ENCODE measurements around the gene GSK3B.
"Not testable (repeated sequence)": the region's sequence is repeated elsewhere in the genome, so short reads cannot be mapped to it uniquely, and the experiment has no call there.

Gene GSK3B

DNA sequence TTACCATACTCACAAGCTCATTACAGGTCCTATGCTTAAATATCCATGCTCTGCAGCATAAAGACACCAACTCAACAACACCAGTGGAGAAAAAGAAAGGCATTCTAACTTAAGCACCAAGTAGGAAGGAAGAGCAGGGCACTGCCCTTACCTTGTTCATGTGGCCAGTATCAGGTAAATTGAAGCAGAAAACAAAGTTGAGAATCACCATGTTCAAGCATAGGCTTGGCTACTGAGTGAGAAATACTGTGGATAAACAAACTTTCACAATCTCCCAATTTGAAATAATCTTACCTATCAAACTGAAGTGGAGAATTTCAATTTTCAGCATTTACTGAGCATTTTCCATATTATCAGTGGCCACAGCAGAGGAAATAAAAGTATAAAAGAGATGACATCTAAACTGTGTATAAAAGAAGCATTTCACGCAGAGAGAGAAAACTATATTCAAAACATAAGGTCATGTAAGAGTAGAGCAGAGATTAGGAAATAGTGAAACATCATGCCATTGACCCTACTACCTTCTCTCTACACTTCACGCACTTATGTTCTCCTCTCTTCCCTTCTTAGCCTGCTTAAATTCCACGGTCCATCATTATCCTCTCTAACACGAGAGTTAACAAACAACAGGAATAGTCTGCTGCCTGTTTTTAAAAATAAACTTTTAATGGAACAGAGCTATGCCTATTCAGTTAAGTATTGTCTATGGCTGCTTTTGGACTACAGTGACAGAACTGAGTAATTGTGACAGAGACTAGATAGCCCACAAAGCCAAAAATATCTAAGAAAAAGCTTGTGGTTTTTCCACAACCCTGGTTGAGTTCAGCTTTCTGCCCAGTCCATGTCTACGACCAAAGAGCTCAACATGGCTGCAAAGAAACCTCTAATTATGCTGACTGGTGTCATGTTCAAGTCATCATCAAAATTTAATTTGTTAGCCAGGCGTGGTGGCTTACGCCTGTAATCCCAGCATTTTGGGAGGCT is 169.8 kb downstream of the GSK3B start:
- DNase-seq: no peak

DNA sequence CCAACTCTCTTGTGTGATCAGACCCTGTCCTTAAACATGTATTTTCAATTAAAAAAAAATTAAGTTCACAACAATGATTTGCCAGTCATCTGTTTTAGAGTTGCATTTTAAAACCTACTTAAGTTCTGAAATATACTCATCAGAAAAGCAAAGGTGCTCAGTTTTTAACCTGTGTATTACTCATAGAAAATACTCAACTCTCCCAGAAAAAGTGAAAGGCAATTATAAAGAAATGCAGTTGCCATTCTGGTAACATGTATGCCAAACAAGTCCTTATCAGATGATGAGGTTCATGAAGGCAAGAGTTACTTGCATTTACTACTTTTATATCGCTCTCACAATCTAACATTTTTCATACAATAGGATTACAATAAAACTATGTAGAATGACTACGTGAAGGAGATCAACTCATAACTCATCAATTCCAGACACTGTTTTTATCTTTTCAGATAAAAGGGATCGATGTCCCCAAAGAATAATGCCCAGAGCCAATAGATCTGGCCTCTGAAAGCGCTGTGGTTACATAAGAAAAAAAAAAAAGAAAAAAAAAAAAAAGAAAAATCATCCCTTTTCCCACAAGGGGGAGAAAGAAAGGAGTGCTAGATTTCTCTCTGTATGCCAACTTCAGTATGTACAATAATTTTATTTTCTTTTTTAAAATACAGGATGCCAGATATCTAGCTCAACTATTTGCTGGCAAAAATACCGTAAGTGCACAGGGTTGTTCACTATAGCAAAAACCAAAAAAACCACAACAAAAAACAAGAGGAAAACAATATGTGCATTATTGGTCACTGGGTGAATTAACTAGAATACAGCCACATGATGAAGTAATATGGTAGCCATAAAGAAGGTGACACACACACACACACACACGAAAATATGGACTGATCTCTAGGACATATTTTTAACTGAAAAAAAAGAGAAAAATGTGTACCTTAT is 175.0 kb downstream of the GSK3B start:
- DNase-seq: no peak

DNA sequence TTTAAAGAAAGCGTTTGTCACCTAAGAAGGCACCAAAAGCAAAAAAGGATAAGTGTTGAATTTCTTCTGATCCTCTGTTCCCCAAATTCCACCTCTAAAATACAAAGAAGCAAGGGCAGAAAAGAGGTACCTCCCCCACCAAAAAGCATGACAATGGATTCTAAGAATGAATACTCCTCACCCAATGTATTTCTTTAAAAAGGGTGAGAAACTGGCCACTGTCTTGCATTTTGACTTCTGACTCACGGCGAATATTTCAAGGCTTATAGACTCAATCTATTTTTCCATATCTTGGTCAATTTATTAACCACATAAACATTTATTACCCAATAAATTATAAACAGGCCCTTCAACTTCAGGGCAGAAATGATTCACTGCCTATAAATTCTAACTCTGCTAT is 181.2 kb downstream of the GSK3B start:
- DNase-seq: no peak

DNA sequence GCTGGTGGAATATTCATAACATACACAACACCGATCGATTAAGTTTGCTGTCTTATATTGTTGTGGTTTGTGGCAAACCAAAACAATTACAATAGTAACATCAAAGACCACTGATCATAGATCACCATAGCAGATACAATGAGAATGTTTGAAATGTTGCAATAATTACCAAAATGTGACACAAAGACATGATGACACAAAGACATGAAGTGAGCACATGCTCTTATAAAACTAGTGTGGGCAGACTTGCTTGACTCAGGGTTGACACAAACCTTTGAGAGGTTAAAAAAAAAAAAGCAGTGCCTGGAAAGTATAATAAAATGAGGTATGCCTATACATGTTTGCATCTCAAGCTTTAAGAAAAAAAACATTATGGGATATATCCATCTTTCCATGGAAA is 182.0 kb downstream of the GSK3B start:
- peak; percentile 26 for DNase-seq

DNA sequence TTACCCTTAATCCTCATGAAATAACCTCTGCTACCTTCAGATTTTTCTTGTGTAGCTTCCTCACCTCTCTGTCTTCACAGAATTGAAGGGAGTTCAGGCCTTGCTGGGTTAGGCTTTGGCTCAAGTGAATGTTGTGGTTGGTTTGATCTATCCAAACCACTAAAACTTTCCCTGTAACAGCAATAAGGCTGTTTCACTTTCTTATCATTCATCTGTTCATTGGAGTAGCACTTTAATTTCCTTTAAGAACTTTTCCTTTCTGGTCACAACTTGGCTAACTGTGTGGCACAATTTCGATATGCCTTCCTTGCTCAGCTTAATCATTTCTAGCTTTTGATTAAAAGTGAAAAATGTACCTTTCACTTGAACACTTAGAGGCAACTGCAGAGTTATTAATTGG is 182.5 kb downstream of the GSK3B start:
- DNase-seq: no peak

DNA sequence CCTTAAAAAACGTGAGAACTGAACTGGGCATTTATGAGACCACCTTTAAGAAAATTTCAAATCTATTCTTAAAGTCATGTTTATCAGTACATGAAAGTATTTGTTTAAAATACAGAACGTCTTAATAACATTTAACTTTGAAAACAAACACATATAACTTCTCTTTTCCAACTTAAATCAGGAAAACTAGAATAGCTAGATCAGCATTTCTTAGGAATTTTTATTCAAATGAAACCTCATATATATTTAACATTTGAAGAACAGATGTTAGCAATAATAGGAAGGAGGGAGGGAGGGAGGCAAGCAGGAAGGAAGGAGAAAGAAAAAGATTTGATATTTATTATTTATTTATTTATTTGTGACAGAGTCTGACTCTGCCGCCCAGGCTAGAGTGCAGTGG is 192.2 kb downstream of the GSK3B start:
- DNase-seq: no peak

DNA sequence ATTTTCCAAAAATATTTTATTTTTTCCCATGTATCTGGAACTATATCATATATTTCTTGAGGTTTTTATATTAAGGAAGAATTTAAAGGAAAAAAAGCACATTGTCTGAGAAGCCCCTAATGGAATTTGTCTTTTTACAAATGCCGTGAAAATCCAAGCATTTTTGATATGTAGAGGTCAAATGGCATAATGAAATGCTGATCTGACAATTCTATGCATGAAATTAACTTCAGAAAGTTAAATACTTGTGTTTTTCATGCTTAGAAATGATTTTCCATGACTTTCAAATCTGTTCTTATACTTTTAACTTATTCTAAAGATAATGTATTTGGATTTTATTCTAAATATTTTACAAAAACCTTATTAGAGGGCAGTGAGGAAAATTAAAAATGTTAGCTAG is 193.1 kb downstream of the GSK3B start:
- DNase-seq: no peak

DNA sequence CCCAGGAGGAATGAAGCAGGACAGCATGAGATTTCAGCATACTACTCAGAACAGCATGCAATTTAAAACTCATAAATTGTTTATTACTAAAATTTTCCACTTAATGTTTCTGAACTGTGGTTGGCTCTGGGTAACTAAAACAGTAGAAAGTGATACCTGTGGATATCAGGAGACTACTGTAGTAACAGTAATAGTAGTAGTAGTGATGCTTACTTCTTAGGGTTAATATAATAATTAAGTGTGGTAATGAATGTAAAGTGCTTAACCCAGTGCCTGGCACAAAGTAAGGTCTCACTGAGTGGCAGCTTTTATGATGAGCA is 195.1 kb downstream of the GSK3B start:
- no peak for DNase-seq

DNA sequence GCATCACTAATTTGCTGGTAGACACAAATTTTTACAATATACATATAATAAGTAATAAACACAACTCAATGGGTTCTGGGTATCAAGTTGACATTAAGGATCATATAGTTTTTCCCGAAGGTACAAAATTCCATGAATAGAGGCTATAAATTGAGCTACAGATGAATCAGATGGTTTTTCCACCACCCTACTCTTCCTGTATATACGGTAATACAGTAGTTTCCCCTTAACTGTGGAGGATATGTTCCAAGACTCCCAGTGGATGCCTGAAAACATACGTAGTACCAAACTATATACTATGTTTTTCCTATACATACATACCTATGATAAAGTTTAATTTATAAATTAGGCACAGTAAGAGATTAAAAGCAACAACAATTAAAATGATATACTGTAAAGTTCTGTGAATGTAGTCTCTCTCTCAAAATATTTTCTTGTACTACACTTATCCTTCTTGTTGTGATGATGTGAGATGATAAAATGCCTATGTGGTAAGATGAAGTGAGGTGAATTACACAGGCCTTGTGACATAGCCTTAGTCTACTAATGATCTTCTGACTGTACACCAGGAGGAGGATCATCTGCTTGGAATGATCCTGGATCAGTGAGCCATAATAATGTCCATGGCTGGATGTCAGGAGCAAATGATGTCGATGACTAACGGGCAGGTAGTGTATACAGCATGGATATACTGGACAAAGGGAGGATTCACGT is 195.6 kb downstream of the GSK3B start:
- no peak for DNase-seq

DNA sequence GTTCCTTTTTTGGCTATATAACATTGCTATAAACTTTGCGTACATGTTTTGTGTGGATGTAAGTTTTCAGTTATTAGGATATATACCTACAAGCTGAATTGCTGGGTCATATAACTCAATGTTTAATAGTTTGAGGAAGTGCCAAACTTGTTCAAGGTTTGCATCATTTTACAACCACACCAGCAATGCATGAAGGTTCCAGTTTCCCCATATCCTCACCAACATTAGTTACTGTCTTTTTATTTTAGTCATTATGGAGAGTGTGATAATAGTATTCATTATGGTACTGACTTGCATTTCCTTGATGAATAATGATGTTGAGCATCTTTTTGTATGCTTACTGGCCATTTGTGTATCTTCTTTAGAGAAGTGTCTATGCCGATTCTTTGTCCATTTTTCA is 200.1 kb downstream of the GSK3B start:
- DNase-seq: no peak

DNA sequence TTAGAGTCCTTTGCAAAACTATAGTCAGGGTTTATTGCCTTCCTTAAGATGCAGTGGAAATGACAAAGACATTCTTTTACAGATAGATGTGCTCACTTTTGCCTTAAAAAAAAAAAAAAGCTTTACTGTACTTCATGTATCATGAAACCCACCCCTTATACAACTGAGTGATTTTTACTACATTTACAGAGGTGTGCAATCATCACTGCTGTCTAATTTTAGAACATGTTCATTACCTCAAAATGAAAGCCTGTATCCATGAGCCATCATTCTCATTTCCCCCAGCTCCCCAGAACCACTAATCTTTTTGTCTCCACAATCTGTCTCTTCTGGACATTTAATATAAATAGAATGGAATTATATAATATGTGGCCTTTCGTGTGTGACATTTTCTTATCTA is 200.5 kb downstream of the GSK3B start:
- no peak for DNase-seq

DNA sequence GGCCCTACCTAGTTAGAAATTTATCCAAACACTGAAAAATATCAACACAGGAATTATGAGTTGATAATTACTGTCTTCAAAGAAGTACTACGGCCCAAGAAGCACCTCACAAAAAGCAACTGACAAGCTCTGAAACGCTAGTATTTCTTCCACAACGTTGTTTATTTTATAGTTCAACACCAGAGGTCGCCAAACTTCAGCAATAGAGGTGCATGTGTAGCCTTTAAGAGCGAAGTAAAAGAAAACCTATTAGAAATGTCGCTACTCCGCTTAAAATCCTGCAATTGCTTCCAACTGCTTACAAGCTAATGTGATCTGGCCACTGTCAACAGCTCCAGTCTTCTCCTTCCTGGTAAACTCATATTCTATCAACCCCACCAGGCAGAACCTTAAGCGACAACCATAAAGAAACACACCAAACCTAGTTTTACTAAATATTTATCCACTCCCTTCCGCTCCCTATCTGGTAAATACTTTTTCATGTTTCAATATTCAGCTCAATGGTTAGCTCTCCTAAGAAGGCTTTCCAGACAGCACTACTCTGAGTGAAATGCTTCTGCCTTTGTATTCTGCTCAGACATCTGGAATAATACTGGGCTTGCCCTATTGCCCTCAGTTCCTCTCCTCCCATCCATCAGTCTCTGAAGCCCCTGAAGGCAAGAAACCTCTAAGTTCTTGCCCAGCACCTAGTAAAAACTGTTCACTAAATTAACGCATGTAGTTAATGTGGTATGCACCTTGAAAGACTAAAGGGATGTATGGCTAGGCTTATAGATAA is 202.1 kb downstream of the GSK3B start:
- DNase-seq: no peak

DNA sequence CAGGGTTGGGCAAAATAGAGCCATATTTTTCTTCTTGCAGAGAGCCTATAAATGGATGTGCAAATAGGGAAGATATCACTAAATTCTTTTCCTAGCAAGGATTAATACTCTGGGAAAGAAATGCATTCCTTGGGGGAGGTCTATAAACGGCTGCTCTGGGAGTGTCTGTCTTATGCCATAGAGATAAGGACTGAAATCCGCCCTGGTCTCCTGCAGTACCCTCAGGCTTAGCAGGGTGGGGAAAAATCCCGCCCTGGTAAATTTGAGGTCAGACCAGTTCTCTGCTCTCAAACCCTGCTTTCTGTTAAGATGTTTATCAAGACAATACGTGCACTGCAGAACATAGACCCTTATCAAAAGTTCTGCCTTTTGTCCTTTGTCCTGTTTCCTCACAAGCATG is 205.6 kb downstream of the GSK3B start:
- DNase-seq: not testable (repeated sequence)

DNA sequence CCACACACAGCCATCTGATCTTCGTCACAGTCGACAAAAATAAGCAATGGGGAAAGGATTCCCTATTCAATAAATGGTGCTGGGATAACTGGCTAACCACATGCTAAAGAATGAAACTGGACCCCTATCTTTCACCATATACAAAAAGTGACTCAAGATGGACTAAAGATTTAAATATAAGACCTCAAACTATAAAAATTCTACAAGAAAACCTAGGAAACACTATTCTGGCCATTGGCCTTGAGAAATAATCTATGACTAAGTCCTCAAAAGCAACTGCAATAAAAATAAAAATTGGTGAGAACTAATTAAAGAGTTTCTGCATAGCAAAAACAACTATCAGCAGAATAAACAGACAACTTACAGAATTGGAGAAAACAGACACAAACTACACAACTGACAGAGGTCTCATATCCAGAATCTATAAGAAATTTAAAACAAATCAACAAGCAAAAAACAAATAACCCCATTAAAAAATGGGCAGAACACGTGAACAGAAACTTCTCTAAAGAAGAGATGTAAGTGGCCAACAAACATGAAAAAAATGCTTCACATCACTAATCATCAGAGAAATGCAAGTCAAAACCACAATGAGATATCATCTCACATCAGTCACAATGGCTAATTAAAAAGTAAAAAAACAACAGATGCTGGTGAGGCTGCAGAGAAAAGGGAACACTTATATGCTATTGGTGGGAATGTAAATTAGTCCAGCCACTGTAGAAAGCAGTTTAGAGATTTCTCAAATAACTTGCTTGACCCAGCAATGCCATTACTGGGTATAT is 208.3 kb downstream of the GSK3B start:
- DNase-seq: no peak

DNA sequence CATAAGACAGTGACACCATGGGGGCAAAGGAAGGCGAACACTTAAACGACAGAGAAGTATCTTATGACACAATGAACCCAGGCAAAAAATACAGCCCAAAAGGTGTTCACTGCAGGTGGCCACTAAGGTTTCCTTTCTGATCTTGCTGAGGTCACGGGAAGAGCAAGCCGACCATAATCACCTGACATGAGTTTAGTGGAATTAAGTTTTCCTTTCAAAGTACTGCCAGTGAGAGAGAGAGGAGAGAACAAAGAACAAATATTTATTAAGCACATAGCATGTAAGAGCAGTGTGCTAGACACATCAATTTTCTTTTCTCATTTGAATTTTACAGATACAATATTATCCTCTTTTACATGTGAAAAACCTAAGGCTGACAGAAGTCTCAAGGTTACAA is 210.1 kb downstream of the GSK3B start:
- DNase-seq: no peak

DNA sequence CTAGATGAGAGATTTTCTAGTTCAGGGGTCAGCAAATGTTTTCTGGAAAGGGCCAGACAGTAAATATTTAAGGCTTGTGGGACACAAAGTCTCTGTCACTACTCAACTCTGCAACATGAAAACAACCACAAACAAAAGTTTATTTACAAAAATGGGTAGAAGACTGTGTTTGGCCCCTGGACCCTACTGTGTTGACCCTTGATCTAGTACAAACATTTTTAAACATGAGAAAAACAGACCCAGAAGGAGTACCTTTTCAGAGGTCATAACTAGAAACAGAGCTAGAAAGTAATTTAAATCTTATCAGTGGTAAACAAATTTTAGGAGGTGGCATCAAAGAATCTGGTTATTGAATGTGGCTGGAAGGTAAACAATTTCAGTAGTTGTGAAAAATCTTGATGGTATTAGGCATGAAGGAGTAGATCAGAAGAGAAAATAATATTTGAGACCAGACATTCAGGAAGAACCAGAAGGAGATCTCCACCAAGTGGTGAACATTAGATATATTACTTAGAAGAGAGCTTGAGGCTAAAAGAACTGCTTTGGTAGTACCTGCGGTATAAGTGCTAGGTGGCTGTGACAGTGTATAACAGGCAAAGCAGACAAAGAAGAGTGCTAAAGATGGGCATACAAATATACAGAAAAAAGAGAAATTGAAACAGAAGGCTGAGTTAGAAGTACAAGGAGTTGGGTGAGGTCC is 210.6 kb downstream of the GSK3B start:
- no peak for DNase-seq

DNA sequence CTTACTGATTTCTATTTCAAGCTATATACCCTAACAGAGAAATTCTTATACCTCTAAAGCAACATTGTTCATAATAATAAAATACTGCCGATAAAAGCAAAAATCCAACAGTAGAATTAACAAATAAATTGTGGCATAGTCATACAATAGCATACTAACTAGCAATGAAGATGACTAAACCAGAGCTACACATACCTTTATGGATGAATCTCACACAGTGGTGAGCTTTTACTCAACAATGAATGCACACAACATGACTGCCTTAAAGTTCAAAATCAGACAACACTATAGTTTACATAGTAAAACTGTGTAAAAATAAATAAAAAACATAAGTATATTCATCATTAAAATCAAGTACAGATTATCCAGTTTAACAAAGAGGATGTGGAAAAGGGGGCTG is 213.3 kb downstream of the GSK3B start:
- DNase-seq: no peak

DNA sequence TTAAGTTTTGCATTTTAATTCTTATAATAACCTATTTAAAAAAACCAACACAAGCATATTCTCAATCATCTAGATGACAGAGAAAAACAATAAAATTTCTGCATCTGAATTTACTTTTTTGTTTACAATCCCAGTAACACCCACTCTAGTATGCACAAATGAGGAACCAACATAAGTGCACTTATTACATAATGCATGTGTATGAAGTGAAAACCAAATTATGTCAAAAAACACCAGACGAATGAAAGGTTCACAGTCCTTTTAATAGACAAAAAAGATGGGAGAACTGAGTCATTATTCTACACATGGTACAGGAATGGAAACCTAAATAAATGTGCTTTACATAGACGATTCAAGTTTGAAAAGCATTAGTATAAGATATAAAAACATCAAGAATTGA is 220.6 kb downstream of the GSK3B start:
- DNase-seq: no peak

DNA sequence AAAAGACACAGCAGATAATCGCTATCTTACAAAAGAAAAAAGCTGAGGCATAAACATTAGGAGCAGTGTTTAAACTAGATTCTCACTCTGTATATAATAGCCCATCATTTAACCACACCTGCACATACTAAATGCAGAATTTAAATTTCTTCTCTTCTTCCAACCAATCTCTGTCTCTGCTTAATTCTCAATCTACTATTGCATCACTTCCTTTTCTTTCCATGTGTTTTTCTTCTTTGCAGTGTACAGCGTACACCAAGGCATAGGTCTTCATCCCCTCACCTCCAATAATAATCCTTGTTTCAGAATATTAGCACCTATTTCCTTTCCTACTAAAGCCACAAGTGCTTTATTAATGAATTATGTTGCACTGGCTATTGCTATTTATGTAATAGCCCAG is 221.5 kb downstream of the GSK3B start:
- DNase-seq: no peak

DNA sequence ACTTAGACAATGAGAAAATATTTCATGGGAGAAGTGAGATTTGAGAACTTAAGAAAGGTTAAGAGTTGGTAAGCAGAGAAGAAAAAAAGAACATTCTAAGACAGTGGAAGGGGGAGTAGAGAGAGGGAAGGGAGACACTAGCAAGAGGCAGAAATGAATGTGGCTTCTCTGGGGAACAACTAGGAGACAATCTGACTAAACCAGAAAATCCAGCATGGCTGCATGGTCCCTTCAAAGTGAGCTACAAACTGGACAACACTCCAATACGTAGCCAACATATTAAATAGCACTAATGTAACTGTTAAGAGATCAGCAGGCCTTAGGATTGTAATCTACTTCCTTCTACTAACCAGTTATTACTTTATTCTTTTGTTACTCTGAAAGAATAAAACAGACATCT is 222.7 kb downstream of the GSK3B start:
- no peak for DNase-seq

DNA sequence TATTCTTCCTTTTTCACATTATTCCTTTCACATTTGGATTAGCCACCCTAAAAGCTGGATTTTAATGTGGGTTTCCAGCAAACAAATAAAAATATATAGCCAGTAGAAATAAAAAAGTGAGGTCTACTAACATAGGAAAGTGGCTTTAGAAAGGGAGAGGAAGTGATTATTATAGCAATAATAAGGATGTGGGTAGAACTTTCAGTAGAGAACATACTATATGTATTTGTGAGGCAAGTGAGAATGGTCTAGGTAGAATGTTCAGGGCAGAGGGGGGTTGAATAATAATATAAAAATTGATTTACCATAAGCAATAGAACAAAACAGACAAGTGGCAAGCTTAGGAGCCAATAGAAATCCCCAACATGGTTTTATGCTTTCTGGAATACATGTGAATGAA is 223.7 kb downstream of the GSK3B start:
- no peak for DNase-seq

All from SIG-M5 (cell line).